ENCODE data around the gene ADIRF.
"Not testable (repeated sequence)": the region's sequence is repeated elsewhere in the genome, so short reads cannot be mapped to it uniquely, and the experiment has no call there.

ADIRF gene

DNA sequence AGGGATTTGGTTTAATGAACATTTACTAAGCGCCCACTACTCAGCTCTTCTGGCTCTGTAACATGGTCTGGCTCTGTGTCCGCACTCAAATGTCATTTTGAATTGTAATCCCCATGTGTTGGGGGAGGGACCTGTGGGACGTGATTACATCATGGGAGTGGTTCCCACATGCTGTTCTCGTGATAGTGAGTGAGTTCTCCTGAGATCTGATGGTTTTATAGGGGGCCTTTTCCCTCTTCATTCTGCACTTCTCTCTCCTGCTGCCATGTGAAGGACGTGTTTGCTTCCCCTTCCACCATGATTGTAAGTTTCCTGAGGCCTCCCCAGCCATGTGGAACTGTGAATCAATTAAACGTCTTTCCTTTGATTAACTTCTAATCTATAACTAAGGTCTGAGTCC is 12.7 kb downstream of the ADIRF start:
- DNase-seq = not testable (repeated sequence)

DNA sequence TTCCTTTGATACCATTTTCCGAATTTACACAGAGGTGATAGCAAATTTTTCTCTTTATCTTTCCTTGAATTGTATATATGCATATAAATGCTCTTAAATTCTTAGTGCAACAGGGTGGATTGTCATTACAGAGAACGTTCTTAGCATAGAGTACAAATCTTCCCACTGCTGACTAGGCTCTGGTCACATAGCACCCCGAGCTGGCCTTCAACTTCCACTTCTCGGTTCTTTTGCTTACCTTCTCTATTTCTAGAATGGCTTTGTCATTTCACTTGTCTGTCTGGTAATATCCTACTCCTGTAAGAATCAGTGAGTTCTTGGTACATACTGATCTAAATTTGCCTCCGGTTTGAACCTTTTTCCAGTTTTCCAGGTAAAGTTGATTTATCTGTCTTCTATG is 13.4 kb downstream of the ADIRF start:
- DNase-seq = no peak

DNA sequence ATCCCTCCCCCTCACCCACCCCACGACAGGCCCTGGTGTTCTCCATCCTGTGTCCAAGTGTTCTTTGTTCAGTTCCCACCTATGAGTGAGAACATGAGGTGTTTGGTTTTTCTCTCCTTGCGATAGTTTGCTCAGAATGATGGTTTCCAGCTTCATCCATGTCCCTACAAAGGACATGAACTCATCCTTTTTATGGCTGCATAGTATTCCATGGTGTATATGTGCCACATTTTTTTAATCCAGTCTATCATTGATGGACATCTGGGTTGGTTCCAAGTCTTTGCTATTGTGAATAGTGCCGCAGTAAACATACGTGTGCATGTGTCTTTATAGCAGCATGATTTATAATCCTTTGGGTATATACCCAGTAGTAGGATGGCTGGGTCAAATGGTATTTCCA is 16.2 kb downstream of the ADIRF start:
- not testable (repeated sequence) for DNase-seq

DNA sequence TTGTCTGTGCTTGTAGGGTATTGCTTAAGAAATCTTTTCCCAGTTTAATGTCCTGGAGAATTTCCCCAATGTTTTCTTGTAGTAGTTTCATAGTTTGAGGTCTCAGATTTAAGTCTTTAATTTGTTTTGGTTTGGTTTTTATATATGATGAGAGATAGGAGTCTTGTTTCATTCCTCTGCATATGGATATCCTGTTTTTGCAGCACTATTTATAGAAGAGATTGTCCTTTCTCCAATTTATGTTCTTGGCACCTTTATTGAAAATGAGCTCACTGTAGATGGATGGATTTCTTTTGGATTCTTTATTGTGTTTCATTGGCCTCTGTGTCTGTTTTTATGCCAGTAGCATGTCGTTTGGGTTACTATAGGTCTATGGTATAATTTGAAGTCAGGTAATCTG is 20.2 kb downstream of the ADIRF start:
- DNase-seq = no peak

DNA sequence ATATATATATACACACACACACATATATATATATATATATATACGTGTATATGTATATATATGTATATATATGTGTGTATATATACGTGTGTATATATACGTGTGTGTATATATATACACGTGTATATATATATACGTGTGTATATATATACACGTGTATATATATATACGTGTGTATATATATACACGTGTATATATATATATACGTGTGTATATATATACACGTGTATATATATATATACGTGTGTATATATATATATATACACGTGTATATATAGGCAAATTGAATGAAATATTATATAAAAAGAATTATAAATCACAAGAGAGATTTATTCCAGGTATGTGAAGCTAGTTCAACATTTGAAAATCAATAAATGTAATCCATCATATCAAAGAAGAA is 23.1 kb downstream of the ADIRF start:
- DNase-seq = not testable (repeated sequence)

DNA sequence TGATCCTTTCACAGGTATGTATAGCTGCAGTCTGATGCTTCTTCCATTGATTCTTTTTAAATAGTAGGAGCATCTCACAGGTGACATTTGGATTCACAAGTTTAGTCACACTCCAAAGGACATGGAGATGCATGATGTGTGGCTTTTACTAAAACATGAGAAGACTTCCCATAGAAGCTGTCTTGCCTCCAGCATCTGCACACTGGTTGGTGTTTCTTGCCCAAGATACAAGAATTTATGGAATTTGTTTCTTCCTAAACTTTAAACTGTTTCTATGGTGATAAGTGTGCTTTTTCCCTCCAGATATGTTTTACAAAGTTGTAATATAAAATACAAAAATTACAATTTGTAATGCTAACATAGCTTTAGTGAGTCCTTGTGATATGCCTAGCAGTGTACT is 24.2 kb downstream of the ADIRF start:
- DNase-seq = no peak

DNA sequence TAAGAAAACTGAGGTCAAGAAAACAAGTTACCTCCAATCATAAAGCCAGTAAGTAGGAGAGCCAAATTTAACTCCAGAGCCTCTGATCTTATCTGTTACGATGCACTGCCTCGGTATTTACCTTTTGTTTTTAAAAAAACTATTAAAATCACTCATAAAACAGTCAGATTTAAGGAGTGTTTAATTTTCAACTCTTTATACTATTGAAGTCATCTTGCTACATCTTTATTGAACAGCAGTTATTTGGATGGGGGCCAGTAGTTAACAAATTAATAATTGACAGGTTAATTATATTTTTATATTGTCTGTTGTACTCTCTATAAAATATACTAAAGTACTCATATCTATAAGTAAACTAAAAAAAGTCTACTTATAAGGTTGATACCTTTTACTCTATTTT is 24.6 kb downstream of the ADIRF start:
- DNase-seq = no peak

DNA sequence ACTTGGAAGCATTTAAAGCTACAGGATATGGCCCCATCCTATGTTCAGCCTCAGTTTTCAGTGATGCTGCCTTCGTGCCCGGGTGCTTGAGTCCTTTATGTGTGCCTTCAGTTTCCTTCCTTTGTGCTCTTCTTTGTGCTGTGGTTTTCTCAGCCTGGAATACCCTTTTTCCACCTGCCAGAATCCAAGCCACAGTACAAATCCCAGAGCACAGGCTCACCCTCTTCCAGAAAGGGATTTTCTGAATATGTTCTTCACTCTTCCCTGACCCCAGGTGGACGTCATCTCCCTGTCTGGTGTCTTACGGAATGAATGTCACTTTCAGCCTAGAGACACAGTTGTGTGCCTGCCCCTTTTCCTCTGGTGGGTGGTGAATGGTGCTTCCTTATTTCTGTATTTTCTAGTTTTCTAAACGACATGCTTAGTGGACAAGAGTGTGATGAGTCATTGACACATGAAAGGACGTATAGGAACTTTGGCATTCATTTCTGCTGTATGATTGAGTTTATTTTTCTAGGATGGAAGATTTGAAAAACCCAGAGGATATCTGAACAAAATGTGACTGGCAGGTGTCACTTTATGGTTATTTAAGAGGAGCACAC is 31.6 kb downstream of the ADIRF start:
- not testable (repeated sequence) for DNase-seq

DNA sequence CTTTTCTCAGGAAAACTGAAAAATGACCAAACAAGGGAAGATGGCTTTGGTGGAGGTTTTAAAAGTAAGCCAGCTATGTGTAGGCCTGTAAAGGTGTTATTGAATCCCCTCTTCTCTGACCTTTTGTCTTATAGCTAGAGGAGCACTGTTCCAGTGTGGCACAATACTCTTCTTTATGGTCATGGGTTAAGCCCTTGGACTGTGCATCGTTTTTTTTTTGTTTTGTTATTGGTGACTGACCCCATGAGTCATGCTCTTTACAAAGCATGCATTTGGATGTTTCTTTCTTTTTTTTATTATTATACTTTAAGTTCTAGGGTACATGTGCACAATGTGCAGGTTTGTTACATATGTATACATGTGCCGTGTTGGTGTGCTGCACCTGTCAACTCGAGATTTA is 32.2 kb downstream of the ADIRF start:
- no peak for DNase-seq

DNA sequence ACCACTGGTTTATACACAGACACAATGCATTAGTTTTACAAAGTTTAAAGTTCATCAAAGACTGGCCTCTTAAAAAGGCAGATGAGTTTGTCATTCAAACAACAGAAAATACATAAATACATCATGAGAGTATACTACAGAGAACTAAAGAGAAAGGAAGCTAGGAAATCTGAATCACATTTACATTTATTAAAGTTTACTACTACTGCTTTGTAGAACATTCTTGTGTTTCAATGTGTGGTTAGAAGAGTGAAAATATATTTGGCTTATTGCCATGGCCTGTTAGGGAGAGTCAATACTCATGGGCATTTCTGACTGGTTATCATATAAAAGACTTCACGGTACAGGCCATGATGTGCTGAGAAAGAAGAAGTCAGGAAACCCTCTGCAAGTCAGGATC is 38.8 kb downstream of the ADIRF start:
- not testable (repeated sequence) for DNase-seq

DNA sequence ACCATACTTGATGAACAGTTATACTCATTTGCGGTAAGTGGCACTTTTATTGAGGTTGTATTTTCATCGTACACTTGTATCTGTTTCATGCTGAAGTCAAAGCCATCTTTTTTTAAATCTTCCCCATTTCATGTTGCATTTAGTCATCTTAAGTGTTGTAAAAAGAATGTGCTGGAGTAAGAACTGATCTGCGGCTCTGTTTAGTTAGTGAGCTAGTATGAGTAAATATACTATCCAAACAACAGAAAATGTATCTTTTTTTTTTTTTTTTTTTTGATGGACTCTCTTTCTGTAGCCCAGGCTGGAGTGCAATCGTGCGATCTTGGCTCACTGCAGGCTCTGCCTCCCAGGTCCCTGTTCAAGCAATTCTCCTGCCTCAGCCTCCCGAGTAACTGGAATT is 39.4 kb downstream of the ADIRF start:
- not testable (repeated sequence) for DNase-seq

GRCh38 chr10:87008303-87008702 is 40.0 kb downstream of the ADIRF start:
- not testable (repeated sequence) for DNase-seq

- DNase-seq = not testable (repeated sequence)
These were observed 40.9 kb downstream of the ADIRF start for GRCh38 chr10:87009134-87009696.

GRCh38 chr10:87013528-87013927 is 45.2 kb downstream of the ADIRF start:
- DNase-seq = not testable (repeated sequence)

- DNase-seq = not testable (repeated sequence)
These were observed 46.9 kb downstream of the ADIRF start for GRCh38 chr10:87014986-87015716.

DNA sequence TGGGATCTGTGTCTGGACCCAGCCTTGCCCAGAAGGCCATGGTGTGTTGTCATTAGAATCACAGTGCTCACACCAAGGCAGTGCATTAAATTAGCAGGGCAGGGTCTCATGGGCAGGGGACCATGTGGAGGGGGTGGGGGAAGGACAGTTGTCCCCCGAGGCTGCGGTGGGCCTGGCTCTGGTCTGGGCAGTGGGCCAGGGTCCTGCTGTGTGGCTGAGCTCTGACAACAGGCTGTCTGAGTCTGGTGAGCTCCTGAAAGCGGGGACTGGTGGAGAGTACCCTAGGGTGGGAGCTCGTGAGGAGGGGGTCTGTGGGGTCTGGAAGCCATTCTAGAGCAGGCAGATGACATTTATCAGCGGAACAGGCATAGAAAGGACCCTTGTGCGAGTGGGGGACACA is 49.8 kb downstream of the ADIRF start:
- DNase-seq = not testable (repeated sequence)

- not testable (repeated sequence) for DNase-seq
These were observed 50.8 kb downstream of the ADIRF start for GRCh38 chr10:87019066-87019465.

GRCh38 chr10:87019504-87019903 is 51.2 kb downstream of the ADIRF start:
- not testable (repeated sequence) for DNase-seq

DNA sequence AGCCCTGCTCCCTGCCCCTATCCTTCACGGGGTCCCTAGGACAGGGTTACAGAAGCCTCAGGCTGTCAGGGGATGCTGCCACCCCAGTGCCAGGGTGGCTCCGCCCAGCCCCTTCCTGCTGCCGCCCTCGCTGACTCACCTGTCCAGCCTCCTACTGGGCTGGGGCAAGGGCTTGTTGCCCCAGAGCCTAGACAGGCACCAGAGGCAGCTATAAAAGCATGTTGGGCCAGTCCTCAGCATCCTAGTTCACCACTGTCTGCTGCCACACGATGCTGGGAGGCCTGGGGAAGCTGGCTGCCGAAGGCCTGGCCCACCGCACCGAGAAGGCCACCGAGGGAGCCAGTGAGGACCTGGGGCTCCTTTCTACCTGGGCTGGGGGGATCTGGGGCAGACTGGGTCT is 51.8 kb downstream of the ADIRF start, which contains the start of gene FAM25A:
FAM25A (plus strand) TSS at position 239 of the 400 bp plus-strand sequence; CDS start at position 270, 31 bp downstream.
- DNase-seq = not testable (repeated sequence)

All from NCI-H2107 (cell line).